ENCODE results near the gene GRM1.

Gene GRM1

DNA sequence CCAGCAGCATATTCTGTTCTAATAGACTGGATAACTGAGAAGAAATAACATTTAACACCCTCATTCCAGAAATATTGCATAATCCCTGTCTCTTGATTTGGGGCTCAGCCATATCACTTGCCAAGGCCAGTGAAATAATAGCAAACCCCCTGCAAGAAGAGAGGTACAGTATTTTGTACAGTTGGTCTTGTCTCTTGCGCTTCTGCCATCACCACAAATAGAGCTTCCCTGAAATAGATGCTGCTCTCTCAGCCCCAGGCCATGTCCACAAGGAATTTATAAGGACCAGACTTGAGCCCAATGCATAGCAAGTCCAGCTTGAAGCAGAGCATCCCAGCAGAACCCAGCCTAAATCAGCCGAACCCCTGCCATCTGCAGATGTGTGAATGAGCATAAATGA, 254.0 kb downstream of the GRM1 start:
- H3K4me1 ChIP-seq (ENCODE audit: insufficient read depth, insufficient read length), result no peaks in the 10 kb centered on the region
- no peaks in the 10 kb centered on the region for H3K27me3 ChIP-seq (ENCODE audit: insufficient read depth, insufficient read length)
- no peak for DNase-seq (ENCODE audit: low read depth, low spot score)
- no peaks in the 10 kb centered on the region for H3K9me3 ChIP-seq (ENCODE audit: insufficient read depth, low read length)
- TF ChIP-seq SUZ12 (IDR thresholded peaks at IDR 0.05; ENCODE audit: extremely low read depth, insufficient read depth, insufficient read length), result no peak
- TF ChIP-seq YY1 (IDR thresholded peaks at IDR 0.05; ENCODE audit: insufficient read depth, insufficient read length), result no peak
- no peak for TF ChIP-seq ZNF274 (IDR thresholded peaks at IDR 0.05; ENCODE audit: low read depth, low read length)
- H3K4me3 ChIP-seq (ENCODE audit: insufficient read length, low read depth), result no peak overlapping the region
- H3K36me3 ChIP-seq (ENCODE audit: insufficient read depth, insufficient read length, low read length), result no peaks in the 10 kb centered on the region
- H3K9ac ChIP-seq (ENCODE audit: insufficient read length, low read depth), result no peak overlapping the region

DNA sequence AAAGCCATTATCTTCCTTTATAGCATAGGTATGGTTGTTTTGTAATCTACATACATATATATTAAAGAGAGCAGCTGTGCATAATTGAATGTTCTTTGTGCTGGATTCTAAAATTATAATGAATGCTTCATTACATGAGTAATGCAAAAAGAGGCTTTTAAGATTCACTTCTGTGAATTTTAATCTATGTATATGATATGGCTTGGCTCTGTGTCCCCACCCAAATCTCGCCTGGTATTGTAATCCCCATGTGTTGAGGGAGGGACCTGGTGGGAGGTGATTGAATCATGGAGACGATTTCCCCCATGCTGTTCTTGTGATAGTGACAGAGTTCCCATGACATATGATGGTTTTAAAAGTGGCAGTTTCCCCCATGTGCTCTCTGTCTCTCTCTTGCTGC, 255.4 kb downstream of the GRM1 start:
- no peaks in the 10 kb centered on the region for H3K27me3 ChIP-seq (ENCODE audit: insufficient read depth, insufficient read length)
- H3K36me3 ChIP-seq (ENCODE audit: insufficient read depth, insufficient read length, low read length), result no peaks in the 10 kb centered on the region
- H3K9me3 ChIP-seq (ENCODE audit: insufficient read depth, low read length), result no peaks in the 10 kb centered on the region
- no peak for DNase-seq (ENCODE audit: low read depth, low spot score)
- H3K4me1 ChIP-seq (ENCODE audit: insufficient read depth, insufficient read length), result no peaks in the 10 kb centered on the region
- H3K9ac ChIP-seq (ENCODE audit: insufficient read length, low read depth), result no peak overlapping the region
- TF ChIP-seq SUZ12 (IDR thresholded peaks at IDR 0.05; ENCODE audit: extremely low read depth, insufficient read depth, insufficient read length) (no peak), ZNF274 (IDR thresholded peaks at IDR 0.05; ENCODE audit: low read depth, low read length) (no peak), YY1 (IDR thresholded peaks at IDR 0.05; ENCODE audit: insufficient read depth, insufficient read length) (no peak)
- no peak overlapping the region for H3K4me3 ChIP-seq (ENCODE audit: insufficient read length, low read depth)

DNA sequence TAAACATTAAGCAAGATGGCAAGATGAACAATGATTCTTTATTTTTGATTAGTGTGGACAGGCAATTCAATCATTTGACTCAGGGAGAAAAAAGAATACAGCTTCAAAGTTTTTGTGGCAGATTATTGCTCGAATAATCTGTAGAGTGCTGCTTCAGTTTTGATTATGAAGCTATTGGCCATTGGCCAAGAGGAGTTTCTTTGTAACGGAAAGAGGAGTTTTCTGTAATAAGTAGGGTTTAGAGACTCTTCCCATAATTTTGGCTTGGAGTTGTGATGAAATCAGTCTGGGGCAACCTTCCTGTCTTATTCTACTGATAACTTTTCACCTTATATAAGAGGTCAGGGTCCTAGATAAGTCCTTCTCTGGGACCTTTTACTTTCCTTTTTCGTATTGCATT, 258.1 kb downstream of the GRM1 start:
- DNase-seq (ENCODE audit: low read depth, low spot score), result no peak
- Histone ChIP-seq H3K36me3 (ENCODE audit: insufficient read depth, insufficient read length, low read length) (no peaks in the 10 kb centered on the region), H3K9ac (ENCODE audit: insufficient read length, low read depth) (no peak overlapping the region), H3K9me3 (ENCODE audit: insufficient read depth, low read length) (no peaks in the 10 kb centered on the region), H3K4me3 (ENCODE audit: insufficient read length, low read depth) (no peak overlapping the region), H3K27me3 (ENCODE audit: insufficient read depth, insufficient read length) (no peaks in the 10 kb centered on the region), H3K4me1 (ENCODE audit: insufficient read depth, insufficient read length) (no peaks in the 10 kb centered on the region)
- TF ChIP-seq ZNF274 (IDR thresholded peaks at IDR 0.05; ENCODE audit: low read depth, low read length), result no peak
- TF ChIP-seq SUZ12 (IDR thresholded peaks at IDR 0.05; ENCODE audit: extremely low read depth, insufficient read depth, insufficient read length), result no peak
- no peak for TF ChIP-seq YY1 (IDR thresholded peaks at IDR 0.05; ENCODE audit: insufficient read depth, insufficient read length)

DNA sequence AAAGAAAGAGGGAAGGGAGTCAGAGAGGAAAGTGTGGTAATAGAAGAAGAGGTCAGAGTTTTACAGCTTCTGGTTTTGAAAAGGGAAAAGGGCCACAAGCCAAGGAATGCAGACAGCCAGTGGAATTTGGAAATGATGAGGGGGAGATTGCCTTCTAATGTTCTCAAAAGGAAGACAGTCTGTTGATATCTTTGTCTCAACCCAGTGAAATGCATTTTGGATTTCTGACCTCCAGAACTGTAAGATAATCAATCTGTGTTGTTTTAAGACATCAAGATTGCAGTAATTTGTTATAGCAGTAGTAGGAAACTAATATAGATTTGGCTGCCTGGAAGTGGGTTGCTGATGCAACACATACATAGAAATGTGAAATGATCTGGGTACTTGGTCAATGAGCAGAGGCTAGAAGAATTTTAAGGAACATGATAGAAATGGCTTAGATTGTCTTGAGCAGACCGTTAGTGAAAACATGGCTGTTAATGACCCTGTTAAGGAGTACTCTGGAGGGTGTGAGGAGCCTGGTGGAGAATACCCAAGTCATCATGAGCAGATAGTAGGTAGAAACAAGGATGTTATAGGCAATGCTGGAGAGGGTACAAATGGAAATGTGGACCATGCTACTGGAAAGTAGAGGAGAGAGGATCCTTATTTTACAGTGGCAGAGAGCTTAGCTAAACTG, 259.0 kb downstream of the GRM1 start:
- Histone ChIP-seq H3K36me3 (ENCODE audit: insufficient read depth, insufficient read length, low read length) (no peaks in the 10 kb centered on the region), H3K9me3 (ENCODE audit: insufficient read depth, low read length) (no peaks in the 10 kb centered on the region), H3K4me1 (ENCODE audit: insufficient read depth, insufficient read length) (no peaks in the 10 kb centered on the region), H3K4me3 (ENCODE audit: insufficient read length, low read depth) (no peak overlapping the region), H3K9ac (ENCODE audit: insufficient read length, low read depth) (no peak overlapping the region), H3K27me3 (ENCODE audit: insufficient read depth, insufficient read length) (no peaks in the 10 kb centered on the region)
- no peak for TF ChIP-seq SUZ12 (IDR thresholded peaks at IDR 0.05; ENCODE audit: extremely low read depth, insufficient read depth, insufficient read length)
- no peak for TF ChIP-seq YY1 (IDR thresholded peaks at IDR 0.05; ENCODE audit: insufficient read depth, insufficient read length)
- no peak for TF ChIP-seq ZNF274 (IDR thresholded peaks at IDR 0.05; ENCODE audit: low read depth, low read length)
- DNase-seq (ENCODE audit: low read depth, low spot score), result no peak

DNA sequence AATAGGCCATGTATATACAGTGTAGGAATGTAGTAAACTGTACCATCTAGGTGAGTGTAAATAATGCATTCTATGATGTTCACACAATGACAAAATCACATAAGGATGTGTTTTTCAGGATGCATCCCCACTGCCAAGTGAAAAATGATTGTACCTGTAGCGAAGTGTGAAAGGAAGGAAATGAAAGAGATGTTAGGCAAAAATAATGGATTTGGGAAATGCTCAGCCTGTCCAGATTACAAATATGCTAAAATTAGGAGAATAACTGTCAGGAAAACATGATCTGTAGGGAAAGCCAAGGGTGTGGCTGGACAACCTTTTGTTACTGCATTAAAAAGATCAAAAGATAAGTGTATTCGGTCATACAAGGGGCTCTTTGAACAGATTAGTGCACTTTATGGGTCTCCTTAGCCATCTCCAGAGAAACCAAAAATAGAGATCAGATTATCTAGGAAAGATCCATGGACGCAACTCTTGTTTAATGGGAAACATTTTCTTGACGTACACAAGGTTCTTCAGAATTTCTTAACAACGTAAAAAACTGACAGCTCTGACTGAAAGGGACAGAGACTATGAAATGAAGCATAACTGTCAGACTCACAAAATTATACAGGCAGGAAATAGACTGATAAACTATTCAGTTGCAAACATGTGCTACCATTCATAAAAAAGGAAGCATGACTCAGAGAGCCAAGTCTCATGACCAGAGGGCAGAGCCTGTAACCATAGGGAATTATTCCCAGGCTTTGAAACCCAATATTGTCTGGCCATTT, 261.1 kb downstream of the GRM1 start:
- no peaks in the 10 kb centered on the region for H3K36me3 ChIP-seq (ENCODE audit: insufficient read depth, insufficient read length, low read length)
- no peaks in the 10 kb centered on the region for H3K4me1 ChIP-seq (ENCODE audit: insufficient read depth, insufficient read length)
- H3K9me3 ChIP-seq (ENCODE audit: insufficient read depth, low read length), result no peaks in the 10 kb centered on the region
- no peak overlapping the region for H3K4me3 ChIP-seq (ENCODE audit: insufficient read length, low read depth)
- no peaks in the 10 kb centered on the region for H3K27me3 ChIP-seq (ENCODE audit: insufficient read depth, insufficient read length)
- no peak for TF ChIP-seq YY1 (IDR thresholded peaks at IDR 0.05; ENCODE audit: insufficient read depth, insufficient read length)
- no peak overlapping the region for H3K9ac ChIP-seq (ENCODE audit: insufficient read length, low read depth)
- DNase-seq (ENCODE audit: low read depth, low spot score), result no peak

DNA sequence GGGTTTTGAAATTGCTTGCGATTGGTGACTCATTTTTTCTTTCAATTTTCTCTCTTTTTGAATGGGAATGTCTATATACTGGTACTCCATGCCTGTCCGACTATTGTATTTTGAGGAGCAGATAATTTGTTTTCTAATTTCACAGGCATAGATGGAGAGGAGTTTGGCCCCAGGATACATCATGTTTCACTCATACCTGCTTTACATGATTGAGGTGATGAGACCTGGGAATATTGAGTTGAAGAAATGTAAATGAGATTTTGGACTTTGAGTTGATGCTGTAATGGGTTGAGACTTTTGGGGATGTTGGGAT, 261.7 kb downstream of the GRM1 start:
- H3K9me3 ChIP-seq (ENCODE audit: insufficient read depth, low read length), result no peaks in the 10 kb centered on the region
- TF ChIP-seq ZNF274 (IDR thresholded peaks at IDR 0.05; ENCODE audit: low read depth, low read length) (no peak), SUZ12 (IDR thresholded peaks at IDR 0.05; ENCODE audit: extremely low read depth, insufficient read depth, insufficient read length) (no peak), YY1 (IDR thresholded peaks at IDR 0.05; ENCODE audit: insufficient read depth, insufficient read length) (no peak)
- no peaks in the 10 kb centered on the region for H3K4me1 ChIP-seq (ENCODE audit: insufficient read depth, insufficient read length)
- DNase-seq (ENCODE audit: low read depth, low spot score), result no peak
- no peak overlapping the region for H3K4me3 ChIP-seq (ENCODE audit: insufficient read length, low read depth)
- no peak overlapping the region for H3K9ac ChIP-seq (ENCODE audit: insufficient read length, low read depth)
- H3K36me3 ChIP-seq (ENCODE audit: insufficient read depth, insufficient read length, low read length), result no peaks in the 10 kb centered on the region
- H3K27me3 ChIP-seq (ENCODE audit: insufficient read depth, insufficient read length), result no peaks in the 10 kb centered on the region

DNA sequence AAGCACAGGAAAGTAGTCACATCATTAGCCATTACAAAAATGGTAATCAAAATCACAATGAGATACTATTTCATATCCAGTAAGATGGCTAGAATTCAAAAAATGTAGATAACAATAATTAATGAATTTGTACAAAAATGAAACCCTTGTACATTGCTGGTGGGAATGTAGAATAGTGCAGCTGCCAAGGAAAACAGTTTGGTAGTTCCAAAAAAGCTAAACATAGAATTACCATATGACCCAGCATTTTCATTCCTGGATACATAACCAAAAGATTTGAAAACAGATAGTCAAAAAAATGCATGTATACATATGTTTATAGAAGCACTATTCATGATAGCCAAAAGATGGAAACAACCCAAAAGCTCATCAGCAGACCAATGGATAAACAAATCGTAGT, 263.6 kb downstream of the GRM1 start:
- Histone ChIP-seq H3K9ac (ENCODE audit: insufficient read length, low read depth) (no peak overlapping the region), H3K36me3 (ENCODE audit: insufficient read depth, insufficient read length, low read length) (no peaks in the 10 kb centered on the region), H3K4me1 (ENCODE audit: insufficient read depth, insufficient read length) (no peaks in the 10 kb centered on the region), H3K9me3 (ENCODE audit: insufficient read depth, low read length) (no peaks in the 10 kb centered on the region), H3K27me3 (ENCODE audit: insufficient read depth, insufficient read length) (no peaks in the 10 kb centered on the region), H3K4me3 (ENCODE audit: insufficient read length, low read depth) (no peak overlapping the region)
- DNase-seq (ENCODE audit: low read depth, low spot score), result no peak
- TF ChIP-seq SUZ12 (IDR thresholded peaks at IDR 0.05; ENCODE audit: extremely low read depth, insufficient read depth, insufficient read length) (no peak), YY1 (IDR thresholded peaks at IDR 0.05; ENCODE audit: insufficient read depth, insufficient read length) (no peak), ZNF274 (IDR thresholded peaks at IDR 0.05; ENCODE audit: low read depth, low read length) (no peak)
